Activated CD8-positive, alpha-beta memory T cell treated with anti-CD3 and anti-CD28 coated beads for 36 hours (primary cell): ENCODE results near the gene TXN. TPM values are rescaled to one million over a fixed set of nuclear protein-coding genes. Genes with fewer than 3 reads are reported as not detected.

Experiments
- CTCF ChIA-PET: fragments of 350-600 bp; sonication (Branson Sonifier 250); formaldehyde crosslinking; loops from one replicate; lab custom pipeline; 2021; ENCODE audit warnings: antibody characterized with exemption; lab: Charles Lee
- POLR2A ChIA-PET: fragments of 350-600 bp; sonication (Branson Sonifier 250); formaldehyde crosslinking; loops from one replicate; lab custom pipeline; 2021; ENCODE audit warnings: antibody characterized with exemption; lab: Charles Lee
- total RNA-seq, 2 experiments: library from RNA; stranded (reverse); gene quantifications; one replicate each; pipeline ENCODE4 v1.2.3, GENCODE V29; 2021

TXN gene
- total RNA-seq = 100 to 1,000 TPM; 472 to 486 TPM

- ChIA-PET CTCF (interaction anchor here (0.6 to 0.7 kb wide), 2 partner anchors 89 to 431 kb away, joined by 3 read pairs; no protein-coding TSS in a partner anchor), POLR2A (interaction anchor here (0.6 to 1.2 kb wide), 7 partner anchors 9 to 1032 kb away, joined by 3 to 12 read pairs (median 3); no protein-coding TSS in a partner anchor)
Measured at GRCh38 chr9:110256380-110257096, at the start of gene TXN. Gene TXN (minus strand): TSS chr9:110256507. CDS start chr9:110256435, 72 bp downstream.

GRCh38 chr9:110303133-110303532 is 46.8 kb upstream of the TXN start:
- ChIA-PET CTCF (no interaction called here), POLR2A (no interaction called here)

- POLR2A ChIA-PET = interaction anchor here (0.6 kb wide), 1 partner anchor 1403 kb away, joined by 3 read pairs; no protein-coding TSS in a partner anchor
- CTCF ChIA-PET = no interaction called here
Measured at GRCh38 chr9:110298043-110298605, 41.8 kb upstream of the TXN start.

GRCh38 chr9:110293248-110293647 is 36.9 kb upstream of the TXN start:
- POLR2A ChIA-PET = no interaction called here
- CTCF ChIA-PET = no interaction called here

GRCh38 chr9:110291921-110292557 is 35.7 kb upstream of the TXN start:
- CTCF ChIA-PET = no interaction called here
- POLR2A ChIA-PET = no interaction called here

- ChIA-PET POLR2A (no interaction called here), CTCF (no interaction called here)
Measured at GRCh38 chr9:110290001-110290400, 33.7 kb upstream of the TXN start.

- ChIA-PET CTCF (no interaction called here), POLR2A (no interaction called here)
Measured at GRCh38 chr9:110288503-110288902, 32.2 kb upstream of the TXN start.

- ChIA-PET CTCF (no interaction called here), POLR2A (no interaction called here)
Measured at GRCh38 chr9:110287289-110287680, 31.0 kb upstream of the TXN start.

DNA sequence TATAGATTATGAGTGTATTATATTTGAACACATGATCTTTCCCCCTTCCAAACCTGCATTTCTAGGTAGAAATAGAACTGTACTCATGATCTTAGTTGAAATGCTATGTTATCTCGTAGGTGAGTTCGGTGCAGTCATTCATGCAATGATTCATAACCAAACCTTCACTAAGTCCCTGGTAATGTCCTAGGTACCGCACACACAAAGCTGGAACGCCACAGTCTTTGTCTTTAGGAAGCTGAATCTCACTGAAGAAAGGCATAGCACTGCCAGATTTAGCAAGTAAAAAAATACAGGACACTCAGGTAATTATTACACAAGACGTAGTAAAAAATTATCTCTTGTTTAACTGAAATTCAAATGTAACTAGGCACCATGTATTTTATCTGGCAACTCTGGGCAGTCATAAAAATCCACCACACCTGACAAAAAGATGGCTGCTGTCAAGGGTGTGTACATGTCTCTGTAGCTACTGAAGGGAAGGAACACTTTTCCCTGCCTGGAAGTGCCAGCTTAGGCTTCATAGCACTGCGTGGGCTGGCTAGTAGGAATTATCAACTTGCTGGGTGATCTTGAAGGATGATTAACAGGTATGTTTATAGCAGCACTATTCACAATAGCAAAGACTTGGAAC is 28.0 kb upstream of the TXN start:
- CTCF ChIA-PET = no interaction called here

DNA sequence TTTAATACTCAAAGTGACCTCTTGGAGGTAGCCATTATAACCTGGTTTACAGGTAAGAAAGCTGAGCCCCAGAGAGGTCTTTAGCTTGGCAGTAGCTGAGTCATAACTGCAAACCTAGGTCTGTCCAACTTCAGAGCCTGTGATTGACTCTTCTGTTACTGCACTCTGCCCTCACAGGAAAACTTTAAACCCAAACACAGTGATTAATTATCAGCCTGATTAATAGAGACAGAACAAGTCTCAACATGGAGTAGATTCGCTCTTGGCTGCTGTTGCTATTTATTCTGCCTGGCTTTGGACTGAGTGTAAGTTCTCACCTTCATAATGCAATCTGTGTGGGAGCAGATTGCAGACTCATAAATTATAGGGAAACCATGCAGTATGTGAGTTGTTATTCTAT is 27.4 kb upstream of the TXN start:
- ChIA-PET CTCF (no interaction called here), POLR2A (no interaction called here)

More for the DNA sequence above, 28.0 kb upstream of the TXN start:
- POLR2A ChIA-PET = no interaction called here

- ChIA-PET CTCF (no interaction called here), POLR2A (no interaction called here)
Measured at GRCh38 chr9:110282739-110283081, 26.4 kb upstream of the TXN start.

- POLR2A ChIA-PET = no interaction called here
- CTCF ChIA-PET = no interaction called here
Measured at GRCh38 chr9:110282018-110282738, 25.9 kb upstream of the TXN start.

DNA sequence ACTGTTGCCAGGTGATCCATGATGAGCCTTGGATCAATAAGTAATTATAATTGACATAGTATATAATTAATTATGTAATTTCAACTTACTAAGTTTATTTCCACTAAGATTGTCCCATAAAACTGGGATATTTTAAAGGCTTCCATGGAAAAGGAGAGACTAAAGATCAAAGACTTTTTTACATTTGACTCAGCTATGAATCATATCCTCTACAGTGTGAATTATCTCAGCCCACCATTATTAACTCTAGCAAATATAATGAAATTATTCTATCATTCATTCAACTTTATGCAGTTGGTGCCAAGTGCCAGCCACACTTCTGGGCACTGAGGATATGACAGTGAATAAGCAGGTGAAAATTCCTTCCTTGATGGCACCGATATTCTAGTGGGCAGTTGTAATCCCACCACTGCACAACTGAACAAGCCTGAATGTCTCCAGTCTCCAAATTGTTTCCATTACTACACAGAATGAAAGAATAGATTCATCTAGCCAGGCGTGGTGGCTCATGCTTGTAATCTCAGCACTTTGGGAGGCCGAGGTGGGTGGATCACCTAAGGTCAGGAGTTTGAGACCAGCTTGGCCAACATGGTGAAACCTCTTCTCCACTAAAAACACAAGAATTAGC is 21.9 kb upstream of the TXN start:
- POLR2A ChIA-PET = no interaction called here
- CTCF ChIA-PET = no interaction called here

DNA sequence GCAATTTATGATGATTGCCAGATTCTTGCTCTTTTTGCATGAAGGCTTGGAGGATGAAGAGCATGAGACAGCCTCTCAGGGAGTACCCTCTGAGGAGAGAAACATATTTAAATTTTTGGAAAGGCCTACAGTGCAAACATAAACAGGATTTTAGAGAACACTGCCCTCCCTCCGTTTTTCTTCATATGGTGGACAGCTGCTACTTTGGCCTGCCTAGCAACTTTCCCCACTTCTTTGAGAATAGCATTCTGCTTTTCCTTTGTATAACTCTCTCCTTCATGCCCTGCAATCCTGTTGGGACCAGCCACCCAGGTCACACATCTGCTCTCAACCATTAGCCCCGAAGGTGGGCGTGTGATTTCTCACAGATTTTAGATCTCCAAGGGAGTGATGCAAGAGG is 20.5 kb upstream of the TXN start:
- ChIA-PET POLR2A (no interaction called here), CTCF (no interaction called here)

GRCh38 chr9:110270211-110270995 is 14.1 kb upstream of the TXN start:
- POLR2A ChIA-PET = no interaction called here

GRCh38 chr9:110266795-110267194 is 10.5 kb upstream of the TXN start:
- CTCF ChIA-PET = no interaction called here

More at GRCh38 chr9:110270211-110270995, 14.1 kb upstream of the TXN start:
- CTCF ChIA-PET = no interaction called here

DNA sequence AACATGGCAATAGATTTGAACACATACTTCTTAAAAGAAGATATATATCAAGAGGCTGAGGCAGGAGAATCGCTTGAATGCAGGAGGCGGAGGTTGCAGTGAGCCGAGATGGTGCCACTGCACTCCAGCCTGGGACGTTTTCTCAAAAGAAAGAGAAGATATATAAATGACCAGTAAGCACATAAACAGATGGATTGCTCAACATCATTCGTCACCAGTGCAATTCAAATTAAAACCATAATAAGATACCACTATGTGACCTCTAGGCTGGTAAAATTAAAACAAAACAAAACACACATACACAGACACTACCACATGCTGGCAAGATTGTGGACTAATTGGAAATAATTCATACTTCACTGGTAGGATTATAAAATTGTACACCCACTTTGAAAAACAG is 5.3 kb upstream of the TXN start:
- ChIA-PET POLR2A (no interaction called here), CTCF (no interaction called here)

More at GRCh38 chr9:110266795-110267194, 10.5 kb upstream of the TXN start:
- POLR2A ChIA-PET = no interaction called here

DNA sequence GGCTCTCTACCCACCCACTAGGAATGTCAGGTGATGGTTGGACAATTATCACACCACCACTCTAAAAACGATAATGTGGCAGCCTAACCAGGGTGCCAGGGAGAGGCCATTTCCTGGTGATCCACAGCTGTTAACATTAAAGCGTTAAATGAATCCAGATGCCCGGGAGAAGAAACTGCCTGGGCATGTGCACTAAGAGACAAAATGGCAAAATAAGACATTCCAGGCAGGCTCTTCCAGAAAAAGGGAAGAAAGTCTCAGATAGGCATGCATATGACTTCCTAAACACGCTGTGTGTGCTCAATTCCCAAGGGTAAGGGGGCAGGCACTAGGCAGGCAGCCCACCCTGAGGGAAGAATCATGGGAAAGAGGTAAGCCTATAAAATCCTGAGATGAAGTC is 4.6 kb upstream of the TXN start:
- ChIA-PET POLR2A (no interaction called here), CTCF (no interaction called here)
